SU-DHL-6 (cell line): ENCODE data around the gene GPR148.

ENCODE experiments used
- CTCF ChIP-seq: fragments of 200-600 bp; sonication (generic); IDR thresholded peaks from one replicate; pipeline ENCODE4 v1.5.1; 2017; ENCODE audit warnings: antibody characterized with exemption, mild to moderate bottlenecking, low read length, moderate library complexity; ENCODE audit not compliant: insufficient read depth, poor library complexity, severe bottlenecking
- EZH2phosphoT487 ChIP-seq: fragments of 200-600 bp; sonication (generic), shearing (Covaris generic); conservative IDR thresholded peaks from 2 replicates; pipeline ENCODE4 v1.6.1; 2018; ENCODE audit warnings: mild to moderate bottlenecking, antibody characterized with exemption, low read length, moderate library complexity, mixed read lengths

- no peak for TF ChIP-seq CTCF
- no peak for TF ChIP-seq EZH2phosphoT487
These were observed 11.8 kb downstream of the GPR148 start for GRCh38 chr2:130740671-130741070.
